Germinal center (tissue), 1 donor: Measurements from ENCODE around the gene BANP.
"Not testable (repeated sequence)": the region's sequence is repeated elsewhere in the genome, so short reads cannot be mapped to it uniquely, and the experiment has no call there.

Experiments
- DNase-seq: peaks from one replicate; pipeline ENCODE4 v3.0.0; 2012; ENCODE audit warnings: mixed read lengths, low spot score

Gene BANP

GRCh38 chr16:88015806-88016140 lies 64.5 kb downstream of the BANP start:
- no peak for DNase-seq

- DNase-seq = not testable (repeated sequence)
Observed at GRCh38 chr16:88016386-88016785, 65.2 kb downstream of the BANP start.

GRCh38 chr16:88016964-88017363 lies 65.7 kb downstream of the BANP start:
- no peak for DNase-seq

GRCh38 chr16:88017587-88018101 lies 66.4 kb downstream of the BANP start:
- DNase-seq = no peak

GRCh38 chr16:88018382-88018781 lies 67.1 kb downstream of the BANP start:
- not testable (repeated sequence) for DNase-seq

GRCh38 chr16:88019041-88019820 lies 68.0 kb downstream of the BANP start:
- not testable (repeated sequence) for DNase-seq

GRCh38 chr16:88019821-88020515 lies 68.7 kb downstream of the BANP start:
- DNase-seq = no peak

- no peak for DNase-seq
Observed at GRCh38 chr16:88020516-88020885, 69.3 kb downstream of the BANP start.

GRCh38 chr16:88021041-88021970 lies 70.1 kb downstream of the BANP start:
- not testable (repeated sequence) for DNase-seq

GRCh38 chr16:88022076-88023042 lies 71.1 kb downstream of the BANP start:
- no peak for DNase-seq

- no peak for DNase-seq
Observed at GRCh38 chr16:88023366-88023765, 72.1 kb downstream of the BANP start.

- no peak for DNase-seq
Observed at GRCh38 chr16:88023786-88024185, 72.6 kb downstream of the BANP start.

GRCh38 chr16:88024491-88025085 lies 73.4 kb downstream of the BANP start:
- DNase-seq = not testable (repeated sequence)

GRCh38 chr16:88025086-88025492 lies 73.9 kb downstream of the BANP start:
- not testable (repeated sequence) for DNase-seq

GRCh38 chr16:88025828-88026555 lies 74.8 kb downstream of the BANP start:
- not testable (repeated sequence) for DNase-seq

- DNase-seq = no peak
Observed at GRCh38 chr16:88026964-88027938, 76.0 kb downstream of the BANP start.

GRCh38 chr16:88028177-88028930 lies 77.1 kb downstream of the BANP start:
- DNase-seq = not testable (repeated sequence)

- no peak for DNase-seq
Observed at GRCh38 chr16:88030498-88030897, 79.3 kb downstream of the BANP start.
